Kidney tubule cell (primary cell): ENCODE measurements around the gene NABP1.

Experiments
- DNase-seq: peaks from one replicate; pipeline ENCODE4 v3.0.0-alpha.2; 2018; ENCODE audit warnings: low spot score

NABP1 gene

DNA sequence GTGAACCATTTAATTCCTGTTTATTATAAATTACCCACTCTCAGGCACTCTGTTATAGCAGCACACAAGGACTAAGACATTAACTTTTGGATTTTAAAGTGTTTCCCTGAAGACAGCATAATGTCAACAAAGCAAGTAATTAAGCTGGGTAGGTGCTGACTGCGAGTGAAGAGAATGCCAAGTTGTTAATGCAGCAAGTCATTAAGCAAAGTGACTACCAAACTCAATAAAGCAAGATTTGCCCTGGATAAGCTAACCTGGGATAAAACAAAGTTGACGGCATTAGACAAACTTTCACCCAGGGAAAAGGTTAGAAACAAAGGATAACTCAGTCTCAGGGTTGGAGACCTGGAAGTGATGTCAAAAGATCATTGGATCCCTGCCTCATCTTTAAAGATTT, 28.4 kb upstream of the NABP1 start:
- no peak for DNase-seq

DNA sequence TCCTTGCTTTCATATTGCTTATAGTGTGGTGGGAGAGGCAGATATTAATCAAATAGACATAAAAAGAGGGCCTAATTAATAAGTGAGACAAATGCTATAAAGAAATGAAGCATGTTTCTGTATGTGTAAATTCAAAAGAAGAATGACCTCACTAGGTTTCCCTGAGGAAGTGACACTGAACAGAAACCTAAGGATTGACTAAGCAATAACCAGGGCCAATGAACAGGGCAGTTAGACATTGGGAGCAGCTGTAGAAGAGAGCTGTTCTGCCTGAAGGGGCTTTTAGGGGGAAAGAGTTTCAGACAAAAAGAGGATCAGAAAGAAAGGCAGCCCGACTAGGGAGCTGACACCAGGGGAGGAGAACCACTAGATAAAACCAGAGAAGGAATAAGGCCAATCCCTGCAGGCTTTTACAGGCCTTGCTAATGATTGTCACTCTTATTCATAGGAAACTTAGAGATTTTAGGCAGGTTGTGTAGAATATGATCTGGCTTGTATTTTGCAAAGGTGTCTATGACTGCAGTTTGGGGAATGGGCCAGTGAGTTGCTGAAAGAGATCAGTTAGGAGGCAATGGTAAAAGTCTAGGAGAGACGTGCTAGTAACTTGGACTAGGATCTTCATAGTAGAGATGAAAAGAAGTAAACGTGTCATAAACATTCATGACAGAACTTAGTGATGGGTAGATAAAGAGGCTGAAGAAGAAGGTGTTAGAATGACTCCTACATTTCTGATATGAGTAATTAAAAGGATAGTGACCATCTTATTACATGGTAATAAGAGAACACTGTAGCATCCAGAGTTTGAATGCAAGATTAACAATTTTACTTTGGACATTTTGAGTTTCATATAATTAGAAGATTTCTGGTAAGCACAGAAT, 26.8 kb upstream of the NABP1 start:
- peak; percentile 54 for DNase-seq

DNA sequence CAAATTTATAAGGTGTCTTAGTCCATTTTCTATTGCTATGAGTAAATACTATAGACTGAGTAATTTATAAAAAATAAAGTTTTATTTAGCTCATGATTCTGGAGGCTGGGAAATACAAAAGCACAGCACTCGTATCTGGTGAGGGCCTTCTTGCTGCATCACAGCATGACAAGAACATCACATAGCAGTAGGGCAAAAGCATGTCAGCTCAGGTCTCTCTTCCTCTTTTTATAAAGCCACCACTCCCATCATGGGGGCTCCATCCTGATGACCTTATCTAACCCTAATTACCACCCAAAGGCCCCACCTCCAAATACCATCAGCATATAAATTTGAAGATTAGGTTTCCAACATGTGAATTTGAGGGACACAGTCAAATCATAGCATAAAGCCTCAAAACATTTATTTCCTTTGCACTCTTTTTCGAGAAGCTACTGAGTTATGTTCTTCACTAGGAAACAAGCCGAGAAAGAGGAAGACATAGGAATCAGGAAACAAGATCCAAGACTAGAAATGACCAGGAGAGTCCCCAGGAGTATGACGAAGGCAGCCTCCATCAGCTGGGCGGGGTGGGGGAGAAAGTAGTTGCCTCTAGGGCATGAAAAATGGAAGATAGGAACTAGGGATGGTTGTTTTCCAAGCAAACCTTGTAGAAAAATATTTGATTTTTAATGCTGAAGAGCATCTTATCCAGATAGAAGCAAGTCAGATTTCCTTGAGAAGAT, 24.1 kb upstream of the NABP1 start:
- no peak for DNase-seq

DNA sequence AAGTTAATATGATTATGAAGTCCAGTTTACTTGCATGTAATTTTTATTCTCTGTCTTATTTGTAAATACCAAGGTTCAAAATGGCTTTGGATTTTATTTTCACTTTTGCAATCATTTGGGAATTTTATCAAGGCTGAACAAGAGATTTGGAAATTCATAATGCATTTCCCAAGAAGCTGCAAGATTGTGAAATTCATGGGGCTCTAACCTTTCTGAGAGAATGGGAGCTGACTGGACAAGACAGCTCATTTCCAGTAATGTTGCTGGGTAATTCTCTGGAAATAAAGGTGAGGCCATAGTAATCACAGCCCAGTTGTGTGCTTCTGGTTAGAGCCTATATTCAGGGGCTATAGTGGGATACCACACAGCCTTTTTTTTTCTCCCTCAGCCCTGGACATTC, 21.5 kb upstream of the NABP1 start:
- DNase-seq: no peak

DNA sequence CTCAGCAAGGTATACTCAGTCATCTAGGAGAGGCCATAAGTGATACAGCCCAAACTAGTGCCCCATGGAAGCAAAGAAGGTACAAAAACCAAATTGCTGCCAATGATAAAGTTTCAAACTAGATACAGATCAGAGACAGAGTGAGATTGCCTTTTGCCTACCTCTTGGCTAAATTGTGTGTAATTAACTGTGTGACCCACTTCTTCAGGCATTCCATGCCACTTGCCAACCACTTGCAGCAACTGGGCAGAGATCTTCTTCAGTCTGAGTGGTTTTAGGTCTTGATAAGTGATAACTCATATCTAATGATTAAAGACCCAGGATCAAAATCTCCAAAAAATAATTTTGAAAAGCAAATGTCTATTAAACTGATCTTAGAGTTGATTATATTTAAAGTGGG, 21.1 kb upstream of the NABP1 start:
- no peak for DNase-seq

DNA sequence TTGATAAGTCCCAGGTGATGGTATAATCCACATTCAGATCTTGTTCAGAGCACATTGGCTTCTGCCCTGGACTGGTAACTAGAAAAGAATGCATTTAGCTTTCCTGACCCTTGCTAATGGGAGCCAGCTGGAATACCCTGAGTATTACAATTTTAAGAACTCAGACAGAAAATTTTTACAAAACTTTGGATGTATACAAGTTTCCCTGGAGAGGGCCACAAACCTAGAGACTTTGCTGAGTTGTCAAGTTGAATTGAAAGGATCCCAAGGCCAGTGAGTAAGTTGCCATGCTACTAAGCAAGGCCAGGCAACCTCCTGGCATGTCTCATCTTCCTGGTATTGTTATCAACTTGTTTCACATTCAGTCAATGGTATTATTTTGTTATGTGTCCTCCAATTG, 20.0 kb upstream of the NABP1 start:
- DNase-seq: peak; percentile 52

DNA sequence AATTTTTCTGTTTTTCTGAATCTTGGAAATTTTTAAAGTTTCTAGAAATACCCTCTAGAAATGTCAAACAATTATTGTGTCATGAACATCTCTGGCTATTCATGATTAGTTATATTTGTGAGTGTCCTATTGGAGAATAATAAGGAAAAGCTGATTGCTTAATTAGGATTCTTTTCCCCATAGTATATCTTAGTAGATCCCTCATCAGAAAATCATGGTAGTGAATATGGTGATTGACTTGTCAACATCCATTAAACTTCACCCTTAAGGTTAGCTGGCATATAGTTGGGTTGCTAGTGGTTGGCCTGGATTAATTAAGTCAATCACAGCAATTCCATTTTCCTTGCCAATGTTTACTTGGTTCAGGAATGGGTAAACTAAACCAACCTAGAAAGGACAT, 18.7 kb upstream of the NABP1 start:
- DNase-seq: no peak

DNA sequence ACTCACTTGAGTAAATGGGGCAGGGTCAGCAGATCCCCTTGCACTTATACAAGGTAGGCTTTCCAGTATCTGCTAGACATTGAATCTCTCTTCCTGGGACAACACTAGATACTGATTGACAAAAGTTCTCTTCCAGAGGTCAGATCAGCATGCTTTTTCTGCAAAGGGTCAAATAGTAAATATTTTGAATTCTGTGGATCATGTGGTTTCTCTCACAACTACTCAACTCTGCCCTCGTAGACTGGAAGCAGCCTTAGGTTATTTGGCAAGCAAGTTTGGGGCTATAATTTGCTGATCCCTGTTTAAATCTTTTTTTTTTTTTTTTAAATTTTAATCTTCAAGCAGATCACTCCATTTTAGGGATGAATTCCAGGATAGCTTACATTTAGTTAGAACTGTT, 17.4 kb upstream of the NABP1 start:
- no peak for DNase-seq

DNA sequence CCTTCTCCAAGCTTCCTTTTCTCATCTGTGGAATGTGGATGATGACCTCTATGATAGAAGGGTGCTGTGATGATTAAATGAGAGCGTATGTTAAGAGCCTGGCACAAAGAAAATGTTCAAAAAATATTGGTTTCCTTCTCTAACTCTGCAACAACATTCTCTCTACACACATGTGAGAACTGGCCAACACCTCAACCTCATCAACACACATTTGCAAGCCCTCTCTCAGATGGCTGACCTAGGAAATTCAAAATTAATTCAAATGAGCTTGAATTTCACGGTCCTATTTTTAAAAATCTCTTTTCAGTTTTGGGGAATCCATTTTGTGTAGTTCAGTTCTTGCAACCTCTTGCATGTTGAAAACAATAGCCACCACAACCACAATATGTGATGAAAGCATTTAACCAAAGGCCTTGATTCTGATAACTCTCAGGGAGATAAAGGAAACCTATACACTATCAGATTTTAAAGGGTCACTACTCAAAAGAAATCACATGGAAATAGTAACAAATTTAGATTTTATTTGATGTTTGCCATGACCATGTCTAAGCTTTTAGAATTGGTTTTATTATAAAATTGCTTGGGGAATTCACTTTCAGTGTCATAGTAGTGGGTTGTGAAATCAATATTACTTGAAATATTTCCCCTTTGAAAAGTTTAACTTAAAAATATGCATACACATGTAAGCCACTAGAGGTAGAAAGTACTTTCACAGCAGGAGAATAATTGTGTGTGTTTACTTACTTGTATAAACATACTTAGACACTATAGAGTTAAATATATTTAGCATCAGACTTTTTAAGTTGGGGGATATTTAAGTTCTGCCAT, 16.6 kb upstream of the NABP1 start:
- peak; percentile 38 for DNase-seq

DNA sequence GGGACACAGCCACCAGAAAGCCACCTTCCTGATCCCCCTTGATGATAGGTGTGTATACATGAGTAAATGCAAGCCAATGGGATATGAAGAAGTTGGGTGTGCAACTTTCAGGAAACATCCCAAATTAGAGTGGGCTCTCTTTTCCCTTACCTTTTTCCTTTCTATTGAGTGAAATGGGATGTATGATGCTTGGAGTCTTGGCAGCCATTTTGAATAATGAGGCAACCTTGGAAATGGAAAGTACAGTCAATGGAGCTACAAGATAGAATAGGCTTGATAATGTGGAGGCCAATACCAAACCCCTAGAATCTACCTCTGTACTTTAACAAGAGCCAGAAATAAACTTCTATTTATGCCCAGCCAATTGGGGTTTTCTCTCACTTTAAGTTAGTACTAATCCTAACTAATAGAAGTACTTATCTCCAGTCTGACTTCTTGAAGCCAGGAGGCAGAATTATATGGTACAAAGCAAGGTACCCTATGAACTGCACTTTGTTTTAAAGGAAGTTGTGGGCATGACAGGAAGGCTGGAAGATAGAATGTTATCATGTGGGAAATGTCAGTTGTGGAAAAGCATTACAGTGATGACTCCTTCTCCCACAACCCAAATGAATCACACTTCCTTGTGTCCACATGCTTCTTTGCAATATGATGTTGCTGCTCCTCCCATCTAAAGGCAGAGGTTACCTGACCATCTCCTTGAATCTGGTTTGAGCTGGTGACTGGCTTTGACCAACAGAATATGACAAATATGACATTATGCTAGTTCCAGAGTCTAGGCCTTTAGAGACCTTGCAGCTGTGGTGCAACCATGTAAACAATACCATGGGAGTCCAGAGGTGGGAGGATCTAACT, 12.9 kb upstream of the NABP1 start:
- peak; percentile 93 for DNase-seq

DNA sequence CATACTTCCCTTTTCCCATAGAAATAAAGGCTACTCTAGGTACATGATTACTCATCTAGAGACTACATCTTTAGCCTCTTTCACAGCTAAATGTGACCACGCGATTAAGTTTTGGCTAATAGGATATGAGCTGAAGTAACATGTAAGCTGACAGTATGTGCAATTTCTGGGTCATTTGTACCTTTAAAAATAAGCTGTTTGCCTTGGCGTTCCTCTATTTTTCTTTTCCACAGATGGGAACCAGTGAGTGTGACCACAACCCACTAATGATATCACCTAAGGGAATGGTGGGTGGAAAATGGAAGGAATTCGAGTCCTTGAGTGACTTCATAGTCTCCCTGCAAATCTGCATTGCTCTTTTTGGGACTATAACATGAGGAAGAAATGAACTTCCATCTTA, 11.7 kb upstream of the NABP1 start:
- peak; percentile 69 for DNase-seq

DNA sequence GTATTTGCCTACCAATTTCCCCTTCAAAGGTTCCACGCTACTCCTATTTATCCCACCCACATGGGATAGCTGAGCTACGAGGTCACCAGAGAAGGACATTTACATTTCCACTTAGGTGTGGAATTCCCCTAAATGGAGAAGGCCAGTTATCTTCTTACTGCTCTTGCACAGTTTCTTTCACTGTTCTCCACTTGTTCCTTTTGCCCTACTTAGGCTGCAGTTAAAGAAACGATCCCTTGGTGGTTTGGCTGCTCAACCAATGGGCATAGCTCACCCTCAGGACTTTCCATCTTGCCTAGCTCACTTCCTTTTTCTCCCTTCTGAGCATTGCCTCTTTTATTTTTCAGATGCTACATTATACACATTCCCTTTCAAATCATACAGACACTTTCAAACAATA, 11.2 kb upstream of the NABP1 start:
- DNase-seq: peak; percentile 90

DNA sequence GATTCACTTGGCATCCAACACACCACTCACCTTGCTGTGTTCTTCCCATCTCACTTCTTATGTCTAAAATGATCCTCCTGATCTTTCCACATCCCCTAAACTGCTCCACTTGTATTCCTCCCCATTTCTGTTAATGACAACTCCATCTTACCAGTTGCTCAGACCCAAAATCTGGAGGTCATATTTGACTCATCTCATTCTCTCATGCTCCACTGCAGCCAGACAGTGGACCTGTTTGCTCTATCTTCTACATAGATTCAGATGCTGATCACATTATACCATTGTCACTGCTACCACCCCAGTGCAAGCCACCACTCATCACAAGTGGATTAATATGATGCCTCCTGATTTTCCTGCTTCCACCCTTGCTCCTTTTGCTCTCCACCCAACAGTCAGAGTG, 7.9 kb upstream of the NABP1 start:
- DNase-seq: peak; percentile 58

DNA sequence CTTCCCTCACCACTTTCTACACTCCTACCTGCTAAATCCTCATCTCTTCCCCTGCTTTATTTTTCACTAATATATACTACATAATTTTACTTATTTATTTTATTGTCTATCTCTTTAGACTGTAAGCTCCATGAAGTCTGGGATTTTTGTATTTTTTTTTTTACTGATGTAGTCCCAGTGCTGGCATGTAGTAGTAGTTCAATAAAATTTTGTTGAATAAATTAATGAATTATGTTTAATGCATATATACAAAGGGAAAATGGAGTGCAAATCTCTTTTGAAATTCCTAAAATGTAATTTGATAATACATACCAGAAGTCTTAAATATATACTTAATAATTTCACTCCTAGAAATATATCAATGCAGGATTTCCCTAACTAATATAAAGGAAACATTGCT, 7.1 kb upstream of the NABP1 start:
- DNase-seq: no peak

DNA sequence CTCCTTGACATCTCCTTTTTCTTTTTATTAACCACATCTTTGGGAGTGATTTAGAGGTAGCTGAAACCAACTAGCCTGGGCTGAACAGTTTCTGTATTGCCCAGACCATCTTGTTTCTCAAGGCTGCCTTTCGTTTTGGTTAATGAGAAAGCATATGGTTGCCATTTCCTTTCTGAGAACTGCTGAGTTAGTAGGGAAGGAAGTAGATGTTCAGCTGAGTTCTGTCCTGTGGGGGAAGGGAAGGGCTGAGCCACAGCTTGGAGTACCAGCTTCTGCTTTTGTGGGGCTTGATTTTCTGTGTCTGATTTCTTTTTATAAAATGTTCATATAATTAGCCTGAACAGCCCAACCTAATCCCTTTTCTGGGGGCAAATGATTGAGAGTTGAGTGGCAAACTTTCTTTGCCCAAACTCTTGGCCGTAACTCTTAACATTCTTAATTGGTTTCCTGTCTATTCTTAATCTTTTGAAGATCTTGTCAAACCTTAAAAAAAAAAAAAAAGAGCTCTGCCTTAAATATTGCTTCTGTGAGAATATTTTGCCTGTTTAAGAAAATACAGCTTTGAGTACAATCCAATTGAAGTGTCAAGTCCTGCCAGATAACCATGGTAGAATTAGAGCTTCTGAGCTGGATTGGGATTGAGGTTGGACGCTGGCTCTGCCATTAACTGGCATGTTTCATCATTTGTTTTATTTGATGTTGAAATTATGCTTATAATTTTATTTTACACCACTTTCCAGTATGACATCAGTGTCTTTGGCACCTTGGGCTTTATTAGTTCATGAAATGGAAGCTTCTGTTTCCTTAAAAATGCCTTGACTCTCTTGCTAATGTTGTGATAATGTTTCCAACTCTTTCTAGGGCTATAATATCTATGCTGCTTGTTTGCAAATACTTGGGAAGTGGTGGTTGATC, 1.9 kb upstream of the NABP1 start:
- DNase-seq: peak; percentile 23

DNA sequence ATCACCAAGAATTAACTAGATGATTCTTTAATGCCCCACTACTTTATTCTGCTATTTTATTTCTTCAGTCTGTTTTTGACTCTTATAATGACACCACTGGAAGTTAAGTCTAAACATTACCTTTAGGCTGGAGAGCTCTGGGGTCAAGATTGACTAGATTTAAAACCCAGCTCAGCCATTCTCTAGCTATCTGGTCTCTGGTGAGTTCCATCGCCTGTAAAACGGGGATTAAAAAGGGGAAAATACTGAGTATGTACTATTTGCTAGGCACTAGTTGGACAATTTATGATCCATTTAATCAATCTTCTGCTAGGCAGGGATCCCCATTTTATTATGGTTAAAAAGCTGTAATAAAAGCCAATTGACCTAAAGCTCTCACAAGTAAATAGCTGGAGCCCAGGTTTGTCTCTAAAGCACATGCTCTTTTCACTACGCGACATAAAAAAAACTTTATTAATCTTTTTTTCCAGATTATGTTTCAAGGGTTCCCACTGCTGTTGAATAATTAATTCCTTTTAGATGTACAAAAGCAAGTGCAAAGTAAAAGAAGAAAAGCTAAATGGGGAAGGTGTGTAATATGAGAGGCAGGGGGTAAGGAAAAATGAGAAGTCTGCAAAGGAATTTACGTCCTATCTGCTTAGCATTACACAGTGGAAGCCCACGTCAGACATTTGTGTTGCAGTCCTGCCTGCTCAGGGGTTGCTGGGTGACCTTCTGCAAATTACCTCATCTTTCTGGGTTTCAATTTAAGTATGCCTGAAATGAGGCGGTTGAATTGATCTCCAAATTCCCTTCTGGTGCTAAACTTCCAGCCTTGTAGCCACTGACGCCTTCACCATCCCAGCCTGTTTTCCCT, 918 bp upstream of the NABP1 start:
- DNase-seq: peak; percentile 87

DNA sequence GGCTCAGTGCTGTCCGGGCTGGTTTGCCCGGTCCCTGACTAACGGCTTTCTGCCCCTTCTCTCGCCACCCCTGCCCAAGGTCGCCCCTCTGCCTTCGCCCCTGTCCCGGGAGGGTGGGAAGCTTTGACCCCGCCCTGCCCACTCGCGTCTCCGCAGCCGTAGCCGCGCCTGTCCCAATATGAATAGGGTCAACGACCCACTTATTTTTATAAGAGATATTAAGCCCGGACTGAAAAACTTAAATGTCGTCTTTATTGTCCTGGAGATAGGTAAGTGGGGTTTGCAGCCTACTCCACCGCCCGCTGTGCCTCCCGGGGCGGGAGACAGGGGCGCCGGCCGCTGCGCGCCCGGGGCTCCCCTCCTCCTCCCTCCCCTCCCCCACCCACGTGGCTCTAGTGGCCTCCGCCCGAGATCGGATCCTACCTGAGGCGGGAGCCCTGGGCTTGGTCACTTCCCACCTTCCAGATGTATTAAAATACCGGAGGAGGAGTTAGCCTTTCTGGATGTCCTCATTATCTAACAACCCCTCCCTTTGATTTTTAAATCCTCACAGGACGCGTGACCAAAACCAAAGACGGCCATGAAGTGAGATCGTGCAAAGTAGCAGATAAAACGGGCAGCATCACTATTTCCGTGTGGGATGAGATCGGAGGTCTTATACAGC, 633 bp downstream of the NABP1 start:
- peak; percentile 86 for DNase-seq

DNA sequence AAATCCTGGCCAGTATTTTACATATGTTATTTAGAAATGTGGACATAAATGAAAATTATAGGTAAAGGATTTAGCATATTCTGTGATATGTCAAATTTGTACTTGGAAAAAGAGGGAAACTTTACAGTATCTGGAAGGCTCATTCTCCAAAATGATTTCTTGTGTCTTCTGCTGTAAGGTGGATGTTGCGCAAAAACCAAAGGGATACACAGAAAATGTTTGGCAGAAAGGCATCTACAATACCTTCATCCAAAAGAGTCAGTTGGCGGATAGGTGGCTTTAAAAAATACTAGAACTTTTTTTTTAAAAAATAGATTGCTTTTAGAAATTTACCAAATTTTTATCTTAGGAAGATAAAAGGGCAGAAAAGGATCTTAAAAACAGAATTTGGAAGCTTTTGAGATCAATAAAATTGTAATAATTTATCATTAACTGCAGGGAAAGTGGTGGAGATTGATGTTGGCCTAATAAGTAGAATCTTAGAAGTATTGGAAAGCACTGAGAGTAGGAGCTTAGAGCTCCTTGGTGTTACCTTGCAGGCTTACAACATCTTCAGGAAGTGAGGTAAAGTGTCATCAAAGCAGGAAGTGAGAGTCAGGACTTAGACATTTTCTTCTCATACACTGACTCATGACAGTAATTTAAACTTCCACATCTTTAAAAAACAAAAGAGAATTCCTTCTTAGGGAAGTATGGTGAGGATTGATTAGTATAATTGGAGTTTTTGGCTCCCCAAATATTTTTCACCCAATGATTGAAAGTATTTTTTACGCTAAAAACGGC, 2.1 kb downstream of the NABP1 start:
- DNase-seq: peak; percentile 92
